T-helper 1 cell (primary cell): ENCODE data around the gene SDK1.

Source experiments
- DNase-seq, 5 donors: peaks; one replicate each; pipeline ENCODE4 v3.0.0-alpha.2; 2012 to 2020

SDK1 gene

GRCh38 chr7:4174016-4174415 is 873.0 kb downstream of the SDK1 start:
- DNase-seq: no peak

GRCh38 chr7:4174451-4174850 is 873.4 kb downstream of the SDK1 start:
- no peak for DNase-seq

- DNase-seq: no peak
Measured at GRCh38 chr7:4174884-4175283, 873.8 kb downstream of the SDK1 start.

GRCh38 chr7:4175346-4175973 is 874.4 kb downstream of the SDK1 start:
- no peak for DNase-seq

- DNase-seq: no peak
Measured at GRCh38 chr7:4177001-4177400, 875.9 kb downstream of the SDK1 start.

GRCh38 chr7:4178416-4178815 is 877.4 kb downstream of the SDK1 start:
- DNase-seq: no peak

GRCh38 chr7:4178916-4179687 is 878.0 kb downstream of the SDK1 start:
- no peak for DNase-seq

GRCh38 chr7:4179688-4180380 is 878.8 kb downstream of the SDK1 start:
- no peak for DNase-seq

- no peak for DNase-seq
Measured at GRCh38 chr7:4181446-4181845, 880.4 kb downstream of the SDK1 start.

- DNase-seq: no peak
Measured at GRCh38 chr7:4182605-4183300, 881.7 kb downstream of the SDK1 start.

GRCh38 chr7:4184653-4185052 is 883.6 kb downstream of the SDK1 start:
- no peak for DNase-seq

GRCh38 chr7:4185136-4185535 is 884.1 kb downstream of the SDK1 start:
- no peak for DNase-seq

GRCh38 chr7:4185721-4186512 is 884.9 kb downstream of the SDK1 start:
- no peak for DNase-seq

GRCh38 chr7:4186513-4186780 is 885.4 kb downstream of the SDK1 start:
- DNase-seq: no peak

GRCh38 chr7:4188651-4189050 is 887.6 kb downstream of the SDK1 start:
- DNase-seq: no peak

- DNase-seq: no peak
Measured at GRCh38 chr7:4189131-4189570, 888.1 kb downstream of the SDK1 start.

- no peak for DNase-seq
Measured at GRCh38 chr7:4190010-4190981, 889.2 kb downstream of the SDK1 start.

GRCh38 chr7:4191046-4191445 is 890.0 kb downstream of the SDK1 start:
- DNase-seq: no peak

- DNase-seq: no peak
Measured at GRCh38 chr7:4191525-4191924, 890.5 kb downstream of the SDK1 start.

GRCh38 chr7:4195660-4196059 is 894.6 kb downstream of the SDK1 start:
- DNase-seq: no peak

GRCh38 chr7:4196121-4196819 is 895.2 kb downstream of the SDK1 start:
- no peak for DNase-seq
